Body of pancreas (tissue), 4 donors: Measurements from ENCODE around the gene USP35. TPM values are rescaled to one million over a fixed set of nuclear protein-coding genes. Genes with fewer than 3 reads are reported as not detected.

Experiments used
- ATAC-seq: fragments of 150-250 bp; one replicate; pipeline ENCODE4 v1.9.1; 2016
- DNase-seq, 4 donors: peaks; one replicate each; pipeline ENCODE4 v3.0.0-alpha.2; 2019
- H3K27ac ChIP-seq, 4 donors: fragments of 200-600 bp; sonication (generic); 1 replicate in 3 of 4; 2 replicates in 1 of 4; pipeline versions ENCODE4 v1.5.1 to v1.6.1; 2016 to 2019; ENCODE audit warnings: mild to moderate bottlenecking in 1 of 4, mixed read lengths in 1 of 4, moderate library complexity in 1 of 4
- H3K27me3 ChIP-seq, 2 donors: fragments of 200-600 bp; sonication (generic); one replicate each; pipeline ENCODE4 v1.6.0; 2016; ENCODE audit warnings: mild to moderate bottlenecking in 1 of 2
- H3K36me3 ChIP-seq, 2 donors: fragments of 200-600 bp; sonication (generic); replicated peaks in 1 of 2; 2 replicates each; pipeline ENCODE4 v1.5.1; 2016; ENCODE audit warnings: low read depth in 2 of 2; ENCODE audit not compliant: insufficient read depth in 1 of 2
- H3K4me1 ChIP-seq: fragments of 200-600 bp; sonication (generic); one replicate; pipeline ENCODE4 v1.6.0; 2016
- H3K4me3 ChIP-seq, 2 donors: fragments of 200-600 bp; sonication (generic); 1 replicate in 1 of 2; 2 replicates in 1 of 2; pipeline ENCODE4 v1.5.1; 2016 to 2019
- H3K9me3 ChIP-seq, 3 donors: fragments of 200-600 bp; sonication (generic); 1 replicate in 2 of 3; 2 replicates in 1 of 3; pipeline ENCODE4 v1.5.1; 2016
- CTCF ChIP-seq, 7 experiments: fragments of 450-650 bp in 4 of 7; fragments of 200-600 bp in 3 of 7; sonication (generic) in 3 of 7; IDR thresholded peaks; one replicate each; pipeline ENCODE4 v1.5.1; 2016 to 2019; ENCODE audit warnings: antibody characterized with exemption in 7 of 7
- POLR2A ChIP-seq, 3 donors: fragments of 450-650 bp; IDR thresholded peaks; one replicate each; pipeline ENCODE4 v1.6.1; 2016; ENCODE audit warnings: antibody characterized with exemption in 3 of 3, mild to moderate bottlenecking in 2 of 3
- WGBS, 2 donors: methylation state at CpG; one replicate each; pipeline ENCODE4 v1.1.5; 2017; 5-methylcytosine and 5-hydroxymethylcytosine counted together
- intact Hi-C: fragments of 100-400 bp; cut with DNase I; formaldehyde crosslinking; loops from one replicate; pipeline ENCODE4 v1.15.1; 2023
- total RNA-seq, 2 donors: library from RNA; depleted of rRNA; stranded (reverse); fragments of >200 nt; gene quantifications; one replicate each; pipeline ENCODE4 v1.1.0, GENCODE V29; 2016

The USP35 gene
- total RNA-seq, 2 donors from 2014 or later: 8.6 to 11.2 TPM

DNA sequence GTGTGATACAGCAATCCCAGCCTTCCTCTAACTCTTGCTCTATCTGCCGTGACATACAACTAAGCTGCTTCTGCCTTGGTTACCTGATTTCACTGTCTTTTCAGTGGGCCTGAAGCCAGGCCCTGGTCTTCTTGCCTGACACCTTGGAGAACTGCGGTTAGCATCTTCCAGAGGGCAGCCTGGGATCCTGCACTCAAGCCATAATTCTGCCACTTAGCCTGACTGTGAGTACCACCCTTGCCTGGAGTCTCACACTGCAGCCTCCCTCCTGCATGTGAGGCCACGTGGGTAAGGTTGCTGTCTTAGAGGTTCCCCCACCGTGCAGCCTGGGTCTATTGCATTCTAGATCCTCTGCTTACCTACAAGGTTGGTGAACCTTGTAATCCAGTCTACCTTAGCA, 35.8 kb downstream of the USP35 start:
- intact Hi-C loops: no loop called here
- H3K4me1 ChIP-seq: no peaks in the 10 kb centered on the region
- ATAC-seq (no peak), DNase-seq (no peak)
- H3K4me3 ChIP-seq: no peak overlapping the region
- no peaks in the 10 kb centered on the region for H3K27me3 ChIP-seq
- H3K27ac ChIP-seq: no peak overlapping the region
- TF ChIP-seq CTCF (IDR thresholded peaks at IDR 0.05) (no peak), POLR2A (IDR thresholded peaks at IDR 0.05) (no peak)
- H3K9me3 ChIP-seq: no peaks in the 10 kb centered on the region
- peaks cover 0 to 10% of the 10 kb centered on the region in 2 donors for H3K36me3 ChIP-seq
- WGBS, 2 donors: 72 to 94% methylated on average over 3 to 4 of the region's 4 CpGs

DNA sequence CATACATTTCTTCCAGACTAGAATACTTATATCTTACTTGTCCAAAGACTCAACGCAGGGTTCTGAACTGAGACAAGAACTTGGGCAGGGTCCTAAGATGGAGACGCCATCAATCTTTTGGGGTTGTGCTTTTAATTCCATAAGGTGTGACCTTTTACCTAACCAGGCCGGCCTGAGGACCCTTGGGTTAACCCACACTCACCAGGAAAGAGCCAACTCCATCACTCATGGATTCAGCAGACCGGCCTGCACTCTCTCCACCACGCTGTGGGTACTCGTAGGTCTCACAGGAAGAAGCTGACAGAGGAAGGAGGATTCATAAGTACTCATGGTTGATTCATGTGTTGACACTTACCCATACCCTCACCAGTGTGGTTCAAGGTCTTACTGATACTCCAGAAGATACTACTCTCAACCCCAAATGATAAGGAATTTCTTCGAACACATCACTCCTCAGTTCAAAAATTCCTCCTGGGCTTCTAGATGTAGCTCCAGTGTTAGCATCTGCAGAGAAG, 36.2 kb downstream of the USP35 start:
- Histone ChIP-seq H3K9me3 (no peaks in the 10 kb centered on the region), H3K27me3 (no peaks in the 10 kb centered on the region), H3K4me1 (no peaks in the 10 kb centered on the region), H3K36me3 (peaks cover 0 to 10% of the 10 kb centered on the region in 2 donors), H3K4me3 (no peak overlapping the region), H3K27ac (no peak overlapping the region)
- DNase-seq (no peak), ATAC-seq (no peak)
- intact Hi-C loops: loop anchor here (5.0 kb wide), 1 partner anchor 337 kb away; no protein-coding TSS in a partner anchor
- WGBS, 2 donors: 90 to 94% methylated on average over 6 to 7 of the region's 7 CpGs
- TF ChIP-seq POLR2A (IDR thresholded peaks at IDR 0.05) (no peak), CTCF (IDR thresholded peaks at IDR 0.05) (no peak)

DNA sequence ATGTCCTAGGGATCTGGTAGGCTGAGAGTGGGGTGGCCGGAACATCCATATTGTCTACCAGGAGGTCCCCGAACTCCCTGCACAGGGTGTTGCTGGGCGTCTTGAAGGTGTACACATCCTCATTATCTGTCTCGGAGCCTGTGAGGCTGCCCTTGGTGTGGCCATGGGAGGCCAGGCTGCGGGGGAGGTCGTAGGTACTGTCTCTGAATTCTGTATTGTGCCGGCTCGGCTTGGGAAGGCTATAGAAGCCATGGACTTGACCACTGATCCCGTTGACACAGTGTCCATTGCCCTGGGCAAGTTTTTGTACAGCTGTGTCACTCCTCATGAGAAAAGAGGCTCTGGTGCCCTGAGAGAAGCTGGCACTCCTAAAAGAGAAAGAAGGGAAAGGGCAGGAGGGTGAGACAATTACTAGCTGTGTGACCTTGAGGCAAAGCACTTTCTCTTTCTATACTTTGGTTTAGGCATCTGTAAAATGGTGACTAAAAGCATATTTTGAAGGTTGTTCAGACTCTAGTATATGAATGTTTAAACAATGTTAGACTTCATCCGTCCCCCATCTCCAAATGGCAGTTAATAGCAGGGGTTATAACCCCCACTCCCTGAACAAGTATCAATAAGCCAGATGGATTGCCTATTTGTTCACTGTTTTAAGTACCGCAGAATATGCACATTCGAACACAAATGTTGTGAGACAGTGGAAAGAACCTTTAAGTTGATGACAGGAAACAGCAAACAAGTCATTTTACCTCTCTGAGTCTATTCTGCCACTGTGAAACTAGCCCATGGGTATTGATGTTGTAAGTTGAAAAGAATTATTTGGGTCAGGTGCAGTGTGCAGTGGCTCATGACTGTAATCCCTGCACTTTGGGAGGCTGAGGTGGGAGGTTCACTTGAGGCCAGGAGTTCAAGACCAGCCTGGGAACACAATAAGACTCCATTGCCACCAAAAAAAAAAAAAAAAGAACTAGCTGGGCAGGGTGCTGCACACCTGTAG, 38.3 kb downstream of the USP35 start:
- no peak for DNase-seq
- Histone ChIP-seq H3K27ac (no peak overlapping the region), H3K27me3 (no peaks in the 10 kb centered on the region), H3K9me3 (no peaks in the 10 kb centered on the region), H3K36me3 (peaks cover 0 to 4% of the 10 kb centered on the region in 2 donors), H3K4me3 (no peak overlapping the region), H3K4me1 (no peaks in the 10 kb centered on the region)
- ATAC-seq: no peak
- 85 to 87% methylated on average over 6 to 12 of the region's 12 CpGs for WGBS, 2 donors
- intact Hi-C loops: loop anchor here (5.0 kb wide), 1 partner anchor 335 kb away; no protein-coding TSS in a partner anchor
- no peak for TF ChIP-seq POLR2A (IDR thresholded peaks at IDR 0.05)
- TF ChIP-seq CTCF (IDR thresholded peaks at IDR 0.05): no peak

GRCh38 chr11:78227921-78228320, 39.2 kb downstream of the USP35 start:
- WGBS, 2 donors: 84 to 90% methylated on average over 4 of the region's 4 CpGs
- H3K4me1 ChIP-seq: no peaks in the 10 kb centered on the region
- H3K27ac ChIP-seq: no peak overlapping the region
- no peaks in the 10 kb centered on the region for H3K9me3 ChIP-seq
- intact Hi-C loops: loop anchor here (5.0 kb wide), 1 partner anchor 334 kb away; no protein-coding TSS in a partner anchor
- peaks cover 0 to 4% of the 10 kb centered on the region in 2 donors for H3K36me3 ChIP-seq
- DNase-seq (no peak), ATAC-seq (no peak)
- H3K27me3 ChIP-seq: no peaks in the 10 kb centered on the region
- TF ChIP-seq POLR2A (IDR thresholded peaks at IDR 0.05): no peak
- no peak for TF ChIP-seq CTCF (IDR thresholded peaks at IDR 0.05)
- no peak overlapping the region for H3K4me3 ChIP-seq
